Trophoblast cell (in vitro differentiated cells and primary cell): ENCODE measurements around the gene PPP2R3A.
A peak's percentile ranks its signal among the peaks of the same experiment; 100 is the strongest.

ENCODE experiments used
- DNase-seq, 2 donors: peaks; one replicate each; pipeline ENCODE4 v3.0.0-alpha.2; 2016
- H2AFZ ChIP-seq: 2 replicates; pipeline ENCODE4 v1.6.1; 2013; ENCODE audit warnings: low read length, moderate library complexity, mild to moderate bottlenecking; ENCODE audit not compliant: insufficient read depth, poor library complexity
- H2AK5ac ChIP-seq: 2 replicates; pipeline ENCODE4 v1.6.1; 2013; ENCODE audit warnings: mild to moderate bottlenecking, low read length
- H2BK120ac ChIP-seq: 2 replicates; pipeline ENCODE4 v1.6.1; 2013; ENCODE audit warnings: low read length, mild to moderate bottlenecking, moderate library complexity; ENCODE audit not compliant: insufficient read depth, poor library complexity
- H2BK12ac ChIP-seq: 2 replicates; pipeline ENCODE4 v1.6.1; 2013; ENCODE audit warnings: mild to moderate bottlenecking, low read length, moderate library complexity
- H2BK5ac ChIP-seq: 2 replicates; pipeline ENCODE4 v1.6.1; 2013; ENCODE audit warnings: low read length, low read depth, moderate library complexity, mild to moderate bottlenecking; ENCODE audit not compliant: poor library complexity
- H3K14ac ChIP-seq: 2 replicates; pipeline ENCODE4 v1.6.1; 2013; ENCODE audit warnings: mild to moderate bottlenecking, low read length
- H3K18ac ChIP-seq: 2 replicates; pipeline ENCODE4 v1.6.1; 2013; ENCODE audit warnings: mild to moderate bottlenecking, low read length
- H3K23ac ChIP-seq: 2 replicates; pipeline ENCODE4 v1.6.1; 2013; ENCODE audit warnings: low read length
- H3K27ac ChIP-seq: 2 replicates; pipeline ENCODE4 v1.5.1; 2013; ENCODE audit warnings: low read depth, mild to moderate bottlenecking, inconsistent platforms, low read length, moderate library complexity
- H3K27me3 ChIP-seq: 2 replicates; pipeline ENCODE4 v1.6.1; 2013; ENCODE audit warnings: inconsistent platforms, mild to moderate bottlenecking, low read length, moderate library complexity; ENCODE audit not compliant: insufficient read depth
- H3K36me3 ChIP-seq, 2 experiments: 1 replicate in 1 of 2; 2 replicates in 1 of 2; pipeline ENCODE4 v1.6.1; 2013; ENCODE audit warnings: low read length in 2 of 2, mild to moderate bottlenecking in 2 of 2, moderate library complexity in 1 of 2; ENCODE audit not compliant: insufficient read depth in 2 of 2, control insufficient read depth in 1 of 2
- H3K4ac ChIP-seq: 2 replicates; pipeline ENCODE4 v1.6.1; 2013; ENCODE audit warnings: low read depth, mild to moderate bottlenecking, low read length, moderate library complexity
- H3K4me1 ChIP-seq, 2 experiments: 1 replicate in 1 of 2; 2 replicates in 1 of 2; pipeline ENCODE4 v1.6.1; 2013; ENCODE audit warnings: low read length in 2 of 2, mild to moderate bottlenecking in 2 of 2, moderate library complexity in 1 of 2; ENCODE audit not compliant: insufficient read depth in 2 of 2, control insufficient read depth in 1 of 2
- H3K4me2 ChIP-seq: 2 replicates; pipeline ENCODE4 v1.6.1; 2013; ENCODE audit warnings: inconsistent platforms, mild to moderate bottlenecking, low read length, moderate library complexity
- H3K4me3 ChIP-seq: 2 replicates; pipeline ENCODE4 v1.5.1; 2013; ENCODE audit warnings: mild to moderate bottlenecking, low read depth, low read length, inconsistent platforms
- H3K79me1 ChIP-seq: one replicate; pipeline ENCODE4 v1.6.1; 2013; ENCODE audit warnings: low read length
- H3K79me2 ChIP-seq: 2 replicates; pipeline ENCODE4 v1.6.1; 2013; ENCODE audit warnings: low read length, mild to moderate bottlenecking; ENCODE audit not compliant: control insufficient read depth, insufficient read depth, poor library complexity
- H3K9ac ChIP-seq: 2 replicates; pipeline ENCODE4 v1.6.1; 2013; ENCODE audit warnings: mild to moderate bottlenecking, low read length
- H3K9me3 ChIP-seq: 2 replicates; pipeline ENCODE4 v1.6.1; 2013; ENCODE audit warnings: low read depth, mild to moderate bottlenecking, control low read depth, inconsistent platforms, low read length; ENCODE audit not compliant: insufficient read depth
- H4K12ac ChIP-seq: 2 replicates; pipeline ENCODE4 v1.6.1; 2013; ENCODE audit warnings: low read depth, mild to moderate bottlenecking, low read length, moderate library complexity
- H4K8ac ChIP-seq: 2 replicates; pipeline ENCODE4 v1.6.1; 2013; ENCODE audit warnings: low read depth, mild to moderate bottlenecking, low read length, moderate library complexity
- H4K91ac ChIP-seq: one replicate; pipeline ENCODE4 v1.6.1; 2013; ENCODE audit warnings: low read depth, mild to moderate bottlenecking, low read length, moderate library complexity
- WGBS: extraction: QIAGEN DNeasy Blood & Tissue Kit; methylation state at CpG from one replicate; pipeline ENCODE4 v1.1.7; 2013; ENCODE audit warnings: missing lambda C conversion rate; ENCODE audit not compliant: insufficient read length, insufficient coverage; ENCODE audit errors: extremely low coverage; 5-methylcytosine and 5-hydroxymethylcytosine counted together

PPP2R3A gene

DNA sequence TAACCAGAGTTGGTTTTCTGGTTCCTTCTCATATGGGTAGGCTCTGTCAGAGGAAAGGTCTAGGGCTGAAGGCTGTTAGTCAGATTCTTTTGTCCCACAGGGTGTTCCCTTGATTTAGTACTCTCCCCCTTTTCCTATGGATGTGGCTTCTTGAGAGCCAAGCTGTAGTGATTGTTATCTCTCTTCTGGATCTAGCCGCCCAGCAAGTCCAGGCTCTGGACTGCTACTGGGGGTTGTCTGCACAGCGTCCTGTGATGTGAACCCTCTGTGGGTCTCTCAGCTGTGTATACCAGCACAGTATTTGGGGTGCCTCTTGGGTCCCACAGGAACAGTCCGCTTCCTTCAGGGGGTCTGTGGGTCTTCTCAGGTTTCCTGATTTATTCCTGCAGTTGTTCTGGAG lies 70.8 kb downstream of the PPP2R3A start:
- WGBS: no CpG with 5 or more reads among the region's 3 CpGs
- no peak overlapping the region for H2AK5ac ChIP-seq

DNA sequence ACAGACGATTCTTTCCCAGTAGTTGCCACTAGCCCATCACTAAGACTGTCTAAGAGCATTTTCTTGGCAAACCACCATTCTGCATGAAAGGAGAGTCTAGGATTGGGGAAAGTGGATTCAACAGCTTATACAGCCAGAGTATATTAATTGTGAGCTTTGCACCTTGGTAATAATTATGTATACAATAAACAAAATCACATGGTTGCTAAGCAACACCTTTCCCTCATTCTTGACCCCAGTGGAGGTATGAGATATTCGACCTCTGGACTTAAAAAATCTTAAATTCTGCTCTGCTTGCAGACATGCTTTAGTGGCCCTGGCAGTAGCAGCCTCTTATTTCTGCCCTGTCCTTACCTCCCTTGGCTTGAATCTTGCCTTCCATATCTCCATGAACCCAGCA lies 73.1 kb downstream of the PPP2R3A start:
- no peaks in the 10 kb centered on the region for H3K9me3 ChIP-seq
- H3K36me3 ChIP-seq: peaks cover 2 to 5% of the 10 kb centered on the region in 2 experiments
- no CpG with 5 or more reads among the region's 2 CpGs for WGBS
- H4K8ac ChIP-seq: no peak overlapping the region
- H3K18ac ChIP-seq: no peak overlapping the region
- no peak overlapping the region for H3K9ac ChIP-seq
- no peak overlapping the region for H2BK5ac ChIP-seq
- H3K27me3 ChIP-seq: no peaks in the 10 kb centered on the region
- no peak overlapping the region for H4K12ac ChIP-seq
- peaks cover 4 to 6% of the 10 kb centered on the region in 2 experiments for H3K4me1 ChIP-seq
- H3K4ac ChIP-seq: no peak overlapping the region
- H3K4me2 ChIP-seq: no peak overlapping the region
- no peak overlapping the region for H3K27ac ChIP-seq
- no peak overlapping the region for H2AK5ac ChIP-seq
- H3K79me2 ChIP-seq: no peaks in the 10 kb centered on the region
- no peak overlapping the region for H2BK120ac ChIP-seq
- no peak overlapping the region for H3K23ac ChIP-seq
- DNase-seq: no peak
- no peak overlapping the region for H2AFZ ChIP-seq
- no peak overlapping the region for H4K91ac ChIP-seq
- H2BK12ac ChIP-seq: no peak overlapping the region
- no peaks in the 10 kb centered on the region for H3K79me1 ChIP-seq
- no peak overlapping the region for H3K14ac ChIP-seq
- H3K4me3 ChIP-seq: no peak overlapping the region

More for the DNA sequence above, 70.8 kb downstream of the PPP2R3A start:
- no peak overlapping the region for H4K8ac ChIP-seq
- no peak overlapping the region for H3K27ac ChIP-seq
- H4K12ac ChIP-seq: no peak overlapping the region
- H3K9ac ChIP-seq: no peak overlapping the region
- no peak overlapping the region for H3K23ac ChIP-seq
- H3K9me3 ChIP-seq: no peaks in the 10 kb centered on the region
- H4K91ac ChIP-seq: no peak overlapping the region
- H3K4me2 ChIP-seq: no peak overlapping the region
- no peak overlapping the region for H2AFZ ChIP-seq
- H3K79me2 ChIP-seq: no peaks in the 10 kb centered on the region
- no peak overlapping the region for H2BK120ac ChIP-seq
- no peak overlapping the region for H3K4me3 ChIP-seq
- H3K79me1 ChIP-seq: no peaks in the 10 kb centered on the region
- no peak for DNase-seq
- peaks cover 4 to 6% of the 10 kb centered on the region in 2 experiments for H3K4me1 ChIP-seq
- no peak overlapping the region for H3K4ac ChIP-seq
- no peaks in the 10 kb centered on the region for H3K27me3 ChIP-seq
- H2BK5ac ChIP-seq: no peak overlapping the region
- no peak overlapping the region for H3K18ac ChIP-seq
- peak overlapping the region; percentile 58 for H2BK12ac ChIP-seq
- peaks cover 2 to 4% of the 10 kb centered on the region in 2 experiments for H3K36me3 ChIP-seq
- no peak overlapping the region for H3K14ac ChIP-seq

DNA sequence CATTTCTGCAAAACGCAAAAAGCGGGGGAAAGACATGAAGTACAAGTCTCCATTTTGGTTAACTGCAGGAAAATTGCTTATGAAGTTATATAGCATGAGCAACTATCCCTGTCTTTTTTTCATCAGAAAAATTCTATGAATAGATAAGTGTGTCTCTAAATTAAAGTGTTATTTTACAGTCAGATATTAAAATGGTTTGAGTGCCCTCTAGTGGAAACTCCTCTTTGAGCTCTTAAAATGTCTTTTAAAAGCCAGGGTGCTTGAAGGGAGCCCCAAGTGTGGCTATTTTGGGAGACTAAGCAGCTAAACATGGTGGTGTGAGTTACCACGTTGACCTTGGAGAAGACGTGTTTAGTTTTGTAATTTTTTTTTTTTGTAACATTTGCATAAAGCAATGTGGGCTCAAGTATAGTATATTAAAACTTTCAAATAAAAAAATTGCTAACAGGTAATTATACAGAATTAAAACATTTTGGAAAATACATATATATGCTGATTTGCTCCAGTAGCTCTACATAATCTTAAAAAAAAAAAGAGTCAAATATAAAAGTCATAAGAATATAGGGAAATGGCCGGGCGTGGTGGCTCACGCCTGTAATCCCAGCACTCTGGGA lies 77.2 kb downstream of the PPP2R3A start:
- H3K27ac ChIP-seq: no peak overlapping the region
- no peak overlapping the region for H3K23ac ChIP-seq
- no peak overlapping the region for H2AFZ ChIP-seq
- H3K4ac ChIP-seq: no peak overlapping the region
- no peak overlapping the region for H4K91ac ChIP-seq
- no peak overlapping the region for H2BK12ac ChIP-seq
- H3K79me2 ChIP-seq: no peaks in the 10 kb centered on the region
- no peaks in the 10 kb centered on the region for H3K9me3 ChIP-seq
- no peaks in the 10 kb centered on the region for H3K27me3 ChIP-seq
- H3K36me3 ChIP-seq: peaks cover 16 to 18% of the 10 kb centered on the region in 2 experiments
- H2BK5ac ChIP-seq: no peak overlapping the region
- no peak overlapping the region for H3K14ac ChIP-seq
- peak in 1 of 2 donors; percentile 82 for DNase-seq
- no peak overlapping the region for H3K4me3 ChIP-seq
- H3K9ac ChIP-seq: no peak overlapping the region
- no CpG with 5 or more reads among the region's 7 CpGs for WGBS
- no peak overlapping the region for H3K4me2 ChIP-seq
- H3K79me1 ChIP-seq: no peaks in the 10 kb centered on the region
- H2BK120ac ChIP-seq: no peak overlapping the region
- no peak overlapping the region for H4K12ac ChIP-seq
- H2AK5ac ChIP-seq: no peak overlapping the region
- no peak overlapping the region for H3K18ac ChIP-seq
- no peaks in the 10 kb centered on the region for H3K4me1 ChIP-seq
- no peak overlapping the region for H4K8ac ChIP-seq

DNA sequence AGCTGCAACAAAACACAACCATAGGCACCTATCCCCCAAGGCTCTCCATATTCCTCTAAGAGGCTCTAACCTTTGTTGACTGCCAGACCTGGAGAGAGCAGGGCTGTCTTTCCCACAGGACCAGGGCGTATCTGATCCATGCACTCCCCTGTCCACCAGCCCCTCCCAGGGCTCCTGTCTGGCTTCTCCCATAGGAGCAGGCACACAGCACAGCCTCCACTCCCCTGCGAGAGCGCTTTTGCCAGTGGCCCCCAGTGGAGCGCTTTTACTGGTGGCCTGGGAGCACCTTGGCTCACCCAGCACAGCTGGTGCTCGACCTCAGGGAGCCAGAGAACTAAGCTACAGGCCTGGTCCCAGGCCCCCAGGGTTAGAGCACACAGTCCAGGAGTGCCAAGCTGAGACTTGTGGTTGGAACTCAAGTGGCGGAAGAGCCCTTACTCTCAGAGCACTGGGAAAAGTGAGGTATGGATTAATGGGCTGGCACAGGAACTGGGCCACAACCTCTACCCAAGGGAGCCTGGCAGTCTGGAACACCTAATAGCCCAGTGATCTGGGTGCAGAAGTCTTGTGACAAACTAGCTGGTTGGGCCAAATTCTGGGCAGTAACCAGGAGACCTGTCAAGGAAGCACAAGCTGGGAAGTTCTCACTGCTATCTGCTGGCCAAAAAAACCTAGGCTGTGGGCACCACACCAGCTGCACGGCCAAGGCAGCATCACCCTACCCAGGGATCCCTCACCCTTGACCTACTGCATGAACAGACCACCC lies 79.6 kb downstream of the PPP2R3A start:
- Histone ChIP-seq H3K4me1 (no peaks in the 10 kb centered on the region), H4K91ac (no peak overlapping the region), H3K4me3 (no peak overlapping the region)

More for the DNA sequence above, 79.6 kb downstream of the PPP2R3A start:
- H3K36me3 ChIP-seq: peaks cover 16 to 20% of the 10 kb centered on the region in 2 experiments
- H3K79me2 ChIP-seq: no peaks in the 10 kb centered on the region
- H3K18ac ChIP-seq: no peak overlapping the region
- no CpG with 5 or more reads among the region's 7 CpGs for WGBS
- H2AK5ac ChIP-seq: no peak overlapping the region
- no peak overlapping the region for H2BK5ac ChIP-seq
- H3K9me3 ChIP-seq: no peaks in the 10 kb centered on the region
- no peak overlapping the region for H3K4ac ChIP-seq
- H3K79me1 ChIP-seq: no peaks in the 10 kb centered on the region
- no peak overlapping the region for H3K9ac ChIP-seq
- H2AFZ ChIP-seq: no peak overlapping the region
- no peak overlapping the region for H4K12ac ChIP-seq
- no peak overlapping the region for H4K8ac ChIP-seq
- no peaks in the 10 kb centered on the region for H3K27me3 ChIP-seq
- no peak overlapping the region for H3K4me2 ChIP-seq
- H3K14ac ChIP-seq: no peak overlapping the region
- H2BK12ac ChIP-seq: no peak overlapping the region
- DNase-seq: no peak
- no peak overlapping the region for H3K27ac ChIP-seq
- H3K23ac ChIP-seq: no peak overlapping the region
- no peak overlapping the region for H2BK120ac ChIP-seq
